Immature natural killer cell (primary cell): Measurements from ENCODE around the gene FHAD1. TPM values are rescaled to one million over a fixed set of nuclear protein-coding genes. Genes with fewer than 3 reads are reported as not detected.

Experiments
- DNase-seq, 3 donors: peaks; one replicate each; pipeline ENCODE4 v3.0.0; 2022; ENCODE audit warnings: mixed read lengths in 1 of 3
- H3K27ac Mint-ChIP-seq, 6 donors: one replicate each; pipeline ENCODE4 v1.8.0; 2020; ENCODE audit warnings: mixed read lengths in 6 of 6, mild to moderate bottlenecking in 5 of 6, inconsistent platforms in 4 of 6, moderate library complexity in 3 of 6
- H3K27me3 Mint-ChIP-seq, 3 donors: one replicate each; pipeline ENCODE4 v1.8.0; 2020 to 2021; ENCODE audit warnings: low read depth in 3 of 3, mild to moderate bottlenecking in 3 of 3, mixed read lengths in 3 of 3, moderate library complexity in 3 of 3, inconsistent platforms in 1 of 3
- H3K36me3 Mint-ChIP-seq, 3 donors: one replicate each; pipeline ENCODE4 v1.8.0; 2020; ENCODE audit warnings: mixed read lengths in 3 of 3, inconsistent platforms in 2 of 3, mild to moderate bottlenecking in 2 of 3
- H3K4me1 Mint-ChIP-seq, 2 donors: one replicate each; pipeline ENCODE4 v1.8.0; 2020; ENCODE audit warnings: inconsistent platforms in 2 of 2, mild to moderate bottlenecking in 2 of 2, mixed read lengths in 2 of 2, moderate library complexity in 1 of 2
- H3K4me3 Mint-ChIP-seq, 5 donors: one replicate each; pipeline ENCODE4 v1.8.0; 2020; ENCODE audit warnings: mild to moderate bottlenecking in 5 of 5, mixed read lengths in 5 of 5, inconsistent platforms in 3 of 5, moderate library complexity in 3 of 5
- H3K9me3 Mint-ChIP-seq, 6 donors: one replicate each; pipeline ENCODE4 v1.8.0; 2020; ENCODE audit warnings: mild to moderate bottlenecking in 6 of 6, mixed read lengths in 6 of 6, inconsistent platforms in 4 of 6, moderate library complexity in 3 of 6
- polyA plus RNA-seq, 3 donors: library from polyadenylated mRNA; unstranded; fragments of 300-500 nt; fragmentation: Illumina TruSeq; gene quantifications; one replicate each; pipeline ENCODE4 v1.2.3, GENCODE V29; 2021

FHAD1 gene
- polyA plus RNA-seq, 3 donors from 2014 or later = 0.28 TPM; not detected in 2

DNA sequence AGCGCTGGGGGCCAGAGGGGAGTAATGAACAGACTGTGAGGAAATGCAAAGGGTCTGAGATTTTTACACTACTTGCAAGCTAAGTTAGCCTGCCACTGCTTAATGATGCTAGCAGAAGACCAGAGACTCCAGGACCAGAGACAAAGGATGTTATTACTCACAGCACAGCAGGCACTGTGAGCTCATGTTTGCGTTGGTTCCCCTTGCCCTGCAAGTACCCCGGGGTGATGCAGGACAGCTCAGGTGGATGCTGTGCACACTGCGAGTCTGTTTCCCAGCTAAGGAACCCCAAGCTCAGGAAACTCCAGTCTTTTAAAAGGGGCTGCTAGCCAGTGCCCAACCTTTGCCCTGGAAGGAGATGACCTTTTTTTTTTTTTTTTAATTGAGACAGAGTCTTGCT, 1.2 kb downstream of the FHAD1 start:
- H3K9me3 Mint-ChIP-seq = no peaks in the 10 kb centered on the region
- H3K36me3 Mint-ChIP-seq = no peaks in the 10 kb centered on the region
- peaks cover 6 to 23% (median 20%) of the 10 kb centered on the region in 3 donors for H3K27me3 Mint-ChIP-seq
- DNase-seq = no peak
- H3K27ac Mint-ChIP-seq = peak overlapping the region in 5 of 6 donors; percentile 1 to 86 (median 51)
- H3K4me3 Mint-ChIP-seq = peak overlapping the region; percentile 43 to 78 (median 77)
- peaks cover 70 to 79% of the 10 kb centered on the region in 2 donors for H3K4me1 Mint-ChIP-seq

DNA sequence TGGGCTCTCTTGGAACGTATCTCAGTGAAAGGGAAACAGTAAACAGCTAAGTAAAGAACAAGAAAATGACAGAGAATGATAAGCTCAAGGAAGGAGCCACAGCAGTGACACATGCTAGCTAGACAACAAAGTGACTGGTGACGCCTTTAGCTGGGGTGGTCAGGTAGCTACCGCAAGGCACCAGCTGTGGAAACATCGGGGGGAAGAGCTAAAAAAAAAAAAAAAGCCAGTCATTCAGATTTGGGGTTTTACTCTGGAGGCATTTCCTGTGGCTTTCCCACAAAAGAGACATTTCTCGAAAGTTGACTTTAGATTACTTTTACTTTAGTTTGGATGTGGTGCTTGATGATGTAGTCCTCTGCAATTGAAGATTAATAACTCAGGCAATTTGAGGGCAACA, 2.1 kb downstream of the FHAD1 start:
- Mint-ChIP-seq H3K9me3 (no peaks in the 10 kb centered on the region), H3K27me3 (peaks cover 6 to 23% (median 20%) of the 10 kb centered on the region in 3 donors), H3K4me3 (peak overlapping the region; percentile 55 to 76 (median 68)), H3K36me3 (no peaks in the 10 kb centered on the region), H3K4me1 (peaks cover 79 to 88% of the 10 kb centered on the region in 2 donors), H3K27ac (peak overlapping the region; percentile 68 to 93 (median 81))
- DNase-seq = peak; percentile 68 to 76 (median 74)

DNA sequence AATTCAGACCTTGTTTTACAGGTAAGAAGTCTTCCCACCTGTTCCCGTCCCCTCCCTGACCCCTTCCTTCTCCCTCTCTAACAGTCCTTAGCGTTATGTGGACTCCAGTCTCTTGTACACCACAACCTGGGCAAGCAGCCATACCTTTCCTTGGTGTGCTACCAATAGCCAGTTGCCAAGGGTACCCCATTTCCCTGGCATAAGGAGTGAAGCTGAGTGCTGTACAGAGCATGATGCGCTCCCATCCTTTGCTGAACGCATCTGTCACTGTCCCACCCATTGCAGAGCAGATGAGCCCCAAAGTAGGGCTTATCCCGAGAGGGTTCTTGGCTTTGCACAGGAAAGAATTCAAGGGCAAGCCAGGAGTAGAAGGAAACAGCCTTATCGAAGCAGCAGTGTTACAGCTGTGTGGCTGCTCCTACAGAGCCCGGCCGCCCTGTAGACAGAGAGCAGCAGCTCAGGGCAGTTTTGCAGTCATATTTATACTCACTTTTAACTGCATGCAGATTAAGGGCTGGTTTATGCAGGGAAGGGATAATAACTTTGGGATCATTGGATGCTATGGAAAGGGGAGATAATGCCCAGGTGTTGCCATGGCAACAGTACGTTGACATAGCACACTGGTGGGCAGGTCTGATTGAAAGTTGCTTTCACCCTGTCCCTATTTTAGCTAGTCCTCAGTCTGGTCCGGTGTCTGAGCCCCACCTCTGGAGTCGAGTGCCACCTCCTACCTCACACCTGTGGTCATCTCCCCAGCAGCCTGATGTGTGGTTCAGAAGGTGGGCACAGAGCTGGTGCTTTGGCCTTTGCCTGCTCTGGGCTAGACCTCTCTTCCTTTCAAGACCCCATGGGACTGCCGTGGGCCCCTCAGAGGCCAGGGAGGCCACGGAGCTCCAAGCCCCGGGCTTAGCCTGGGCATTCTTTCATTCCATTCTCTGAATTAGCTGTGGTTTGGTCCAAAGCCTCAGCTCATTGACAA, 5.1 kb downstream of the FHAD1 start:
- Mint-ChIP-seq H3K27me3 (peaks cover 3 to 16% (median 13%) of the 10 kb centered on the region in 3 donors), H3K27ac (peak overlapping the region in 5 of 6 donors; percentile 38 to 82 (median 54)), H3K4me1 (peaks cover 67 to 70% of the 10 kb centered on the region in 2 donors), H3K36me3 (no peaks in the 10 kb centered on the region), H3K9me3 (no peaks in the 10 kb centered on the region), H3K4me3 (peak overlapping the region; percentile 10 to 70 (median 60))
- DNase-seq = peak in 1 of 3 donors; percentile 14

DNA sequence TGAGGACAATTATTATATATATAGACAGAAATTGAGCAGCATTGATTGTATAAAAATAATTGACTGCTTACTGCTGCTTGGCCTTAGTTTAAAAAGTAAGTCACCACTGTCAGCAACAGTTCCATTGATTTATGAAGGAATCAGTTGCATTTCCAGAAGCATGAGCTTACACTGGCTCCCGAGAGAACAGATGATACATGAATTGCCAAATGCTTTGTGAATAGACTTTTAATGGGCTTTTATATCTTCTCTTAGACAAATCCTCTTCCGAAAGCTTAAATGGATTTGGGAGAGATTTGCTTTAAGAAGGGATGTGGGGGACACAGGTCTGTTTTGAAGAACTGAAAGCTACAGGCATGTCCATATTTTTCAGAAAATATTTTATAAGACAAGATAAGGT, 7.5 kb downstream of the FHAD1 start:
- Mint-ChIP-seq H3K27ac (no peak overlapping the region), H3K9me3 (no peaks in the 10 kb centered on the region), H3K36me3 (no peaks in the 10 kb centered on the region), H3K27me3 (peaks cover 2 to 10% (median 5%) of the 10 kb centered on the region in 3 donors), H3K4me3 (no peak overlapping the region), H3K4me1 (peaks cover 45 to 50% of the 10 kb centered on the region in 2 donors)
- no peak for DNase-seq

DNA sequence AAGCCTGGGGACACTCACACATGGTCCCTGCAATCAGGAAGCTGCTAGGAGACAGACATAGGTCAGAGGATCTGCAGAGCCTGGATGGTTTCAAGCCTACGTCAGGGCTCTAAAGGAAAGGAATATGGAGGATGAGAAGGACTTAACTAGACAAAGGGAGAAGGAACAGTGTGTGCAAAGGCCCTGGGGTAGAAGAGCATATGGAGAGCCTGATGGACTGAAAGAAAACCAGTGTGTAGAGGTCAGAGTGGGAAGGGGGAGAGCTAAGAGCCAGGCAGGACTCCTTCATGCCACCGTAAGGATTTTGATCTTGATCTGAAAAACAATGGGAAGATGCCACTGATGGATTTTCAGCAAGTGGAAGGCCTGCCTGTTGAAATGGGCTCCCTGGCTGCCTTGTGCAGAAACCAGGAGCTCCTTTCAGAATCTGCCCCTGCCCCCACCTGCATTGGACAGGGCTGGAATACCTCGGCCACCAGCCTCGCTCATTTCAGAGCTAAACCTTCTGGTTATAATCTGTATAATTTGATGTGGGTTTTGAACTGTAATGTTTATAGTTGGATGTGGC, 8.6 kb downstream of the FHAD1 start:
- Mint-ChIP-seq H3K4me1 (peaks cover 34 to 39% of the 10 kb centered on the region in 2 donors), H3K36me3 (no peaks in the 10 kb centered on the region), H3K27me3 (peaks cover 2 to 10% (median 5%) of the 10 kb centered on the region in 3 donors), H3K4me3 (no peak overlapping the region), H3K27ac (no peak overlapping the region), H3K9me3 (no peaks in the 10 kb centered on the region)
- no peak for DNase-seq

DNA sequence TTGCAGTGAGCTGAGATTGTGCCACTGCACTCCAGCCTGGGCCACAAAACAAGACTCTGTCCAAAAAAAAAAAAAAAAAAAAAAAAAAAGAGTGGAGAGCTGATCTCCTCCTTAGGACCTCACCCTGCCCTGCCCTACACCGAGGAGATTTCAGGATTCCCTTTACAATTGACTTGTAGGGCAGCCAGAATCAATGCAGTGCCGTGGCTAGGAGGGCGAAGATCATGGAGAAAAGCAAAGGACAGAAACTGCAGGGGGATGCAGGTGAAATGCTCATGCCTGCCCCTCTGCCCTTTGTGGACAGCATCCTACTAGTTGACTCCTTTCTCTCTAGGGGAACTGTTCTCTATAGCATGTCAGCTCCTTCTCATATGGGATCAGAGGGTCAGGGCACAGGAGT, 9.6 kb downstream of the FHAD1 start:
- H3K27ac Mint-ChIP-seq = no peak overlapping the region
- peaks cover 37 to 42% of the 10 kb centered on the region in 2 donors for H3K4me1 Mint-ChIP-seq
- peaks cover 5 to 10% (median 6%) of the 10 kb centered on the region in 3 donors for H3K27me3 Mint-ChIP-seq
- no peak overlapping the region for H3K4me3 Mint-ChIP-seq
- no peaks in the 10 kb centered on the region for H3K9me3 Mint-ChIP-seq
- no peaks in the 10 kb centered on the region for H3K36me3 Mint-ChIP-seq
- no peak for DNase-seq

DNA sequence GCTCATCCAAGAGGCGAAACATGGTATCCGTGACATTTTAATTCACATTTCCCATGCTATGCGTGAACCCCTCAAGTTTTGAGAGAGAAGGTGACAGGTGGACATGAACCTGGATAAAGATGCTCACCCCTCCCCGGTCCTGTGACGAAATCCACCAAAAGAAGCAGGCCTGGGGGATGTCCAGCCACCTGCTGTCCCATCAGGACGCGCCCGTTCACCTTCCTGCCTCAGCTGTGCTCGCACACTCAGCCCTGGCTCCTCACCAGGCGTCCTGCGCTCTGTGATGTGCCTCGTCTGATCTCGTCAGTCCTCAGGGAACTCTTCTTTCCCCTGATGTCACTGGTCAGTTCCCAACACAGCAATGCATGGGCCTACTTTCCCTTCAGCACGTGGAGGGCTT, 10.3 kb downstream of the FHAD1 start:
- Mint-ChIP-seq H3K9me3 (no peaks in the 10 kb centered on the region), H3K36me3 (no peaks in the 10 kb centered on the region), H3K27me3 (peaks cover 5 to 10% (median 7%) of the 10 kb centered on the region in 3 donors), H3K27ac (no peak overlapping the region), H3K4me3 (no peak overlapping the region), H3K4me1 (peaks cover 37 to 42% of the 10 kb centered on the region in 2 donors)
- no peak for DNase-seq

DNA sequence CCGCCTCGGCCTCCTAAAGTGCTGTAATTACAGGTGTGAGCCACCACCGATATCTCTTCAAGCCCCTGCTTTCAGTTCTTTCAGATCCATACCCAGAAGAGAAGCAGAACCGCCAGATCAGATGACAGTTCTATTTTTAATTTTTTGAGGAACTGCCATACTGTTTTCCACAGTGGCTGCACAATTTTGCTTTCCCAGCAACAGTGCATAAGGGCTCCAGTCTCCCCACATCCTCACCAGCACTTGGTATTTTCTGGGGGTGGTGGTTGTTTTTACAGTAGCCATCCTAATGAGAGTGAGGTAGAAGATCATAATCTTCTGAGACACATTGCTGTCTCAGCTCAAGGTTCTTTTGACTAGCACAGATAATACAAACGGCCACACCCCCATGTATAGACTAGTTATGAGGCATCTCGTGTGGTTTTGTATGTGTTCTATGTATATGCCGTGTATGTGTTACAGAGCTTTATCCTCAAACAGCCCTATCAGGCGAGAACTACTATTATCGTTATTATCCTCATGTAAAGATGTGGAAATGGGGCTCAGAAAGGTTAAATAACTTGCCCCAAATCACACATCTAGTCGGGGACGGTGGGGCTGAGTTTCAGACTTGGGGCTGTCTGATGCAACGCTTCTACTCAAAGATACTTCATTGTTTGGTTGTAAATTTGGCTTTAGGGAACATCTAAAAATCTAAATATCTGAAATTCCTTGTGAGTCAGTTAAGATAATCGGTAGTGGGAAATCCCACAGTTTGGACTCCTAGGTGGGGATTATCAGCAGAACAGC, 12.0 kb downstream of the FHAD1 start:
- no peaks in the 10 kb centered on the region for H3K36me3 Mint-ChIP-seq
- H3K4me1 Mint-ChIP-seq = peaks cover 20 to 25% of the 10 kb centered on the region in 2 donors
- no peak overlapping the region for H3K27ac Mint-ChIP-seq
- DNase-seq = no peak
- H3K4me3 Mint-ChIP-seq = no peak overlapping the region
- no peaks in the 10 kb centered on the region for H3K9me3 Mint-ChIP-seq
- H3K27me3 Mint-ChIP-seq = peaks cover 0 to 8% (median 6%) of the 10 kb centered on the region in 3 donors

DNA sequence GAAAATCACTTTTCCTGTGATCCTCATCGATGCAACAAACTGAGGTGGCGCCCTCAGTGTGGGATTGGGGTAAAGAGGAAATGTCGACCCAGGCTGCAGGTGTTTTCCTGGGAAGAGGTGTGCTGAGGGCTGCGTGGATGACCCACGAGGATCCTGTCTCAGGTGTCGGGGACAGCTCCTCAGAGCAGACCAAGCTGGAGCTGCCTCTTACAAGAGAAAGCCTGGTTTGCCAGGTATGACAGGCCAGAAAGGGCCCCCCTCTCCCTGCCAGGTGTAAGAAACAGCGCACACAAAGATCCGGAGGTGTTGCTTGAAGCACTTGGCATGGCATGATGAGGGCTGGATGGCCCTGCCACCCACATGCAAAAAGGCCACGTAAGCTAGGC, 12.6 kb downstream of the FHAD1 start:
- H3K27ac Mint-ChIP-seq = no peak overlapping the region

DNA sequence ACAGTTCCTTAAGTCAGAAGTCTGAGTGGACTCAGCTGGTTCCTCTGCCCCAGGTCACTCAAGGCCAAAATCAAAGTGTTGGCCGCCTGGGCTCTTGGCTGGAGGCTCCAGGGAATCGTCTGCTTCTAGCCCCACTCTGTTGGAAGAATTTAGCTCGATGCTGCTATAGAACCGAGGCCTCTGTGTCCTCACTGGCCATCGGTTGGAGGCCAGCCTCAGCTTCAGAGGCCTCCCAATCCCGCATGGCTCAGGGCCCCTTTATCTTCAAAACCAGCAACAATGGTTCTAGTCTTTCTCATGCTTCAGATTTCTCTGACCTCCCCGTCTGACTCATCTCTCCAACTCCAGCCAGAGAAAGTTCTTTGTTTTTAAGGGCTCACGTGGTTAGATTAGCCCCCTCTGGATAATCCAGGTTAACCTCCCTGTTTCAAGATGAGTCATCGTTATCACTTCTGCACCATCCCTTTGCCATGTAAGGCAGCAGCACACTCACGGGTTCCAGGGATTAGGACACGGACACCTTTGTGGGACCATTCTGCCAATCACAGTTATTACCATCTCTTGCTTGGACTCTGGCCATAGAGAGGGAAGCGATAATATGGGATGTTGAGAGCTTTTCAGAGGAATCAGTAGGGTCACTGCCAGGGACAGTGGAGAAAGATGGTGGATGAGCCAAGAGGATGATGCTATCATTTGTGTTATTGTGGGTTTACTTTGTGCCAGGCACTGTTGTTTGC, 13.6 kb downstream of the FHAD1 start:
- no peaks in the 10 kb centered on the region for H3K36me3 Mint-ChIP-seq
- peak overlapping the region in 3 of 5 donors; percentile 46 to 72 (median 61) for H3K4me3 Mint-ChIP-seq
- H3K9me3 Mint-ChIP-seq = peaks cover 0 to 7% (median 0%) of the 10 kb centered on the region in 6 donors
- no peak for DNase-seq
- H3K27ac Mint-ChIP-seq = peak overlapping the region in 3 of 6 donors; percentile 22 to 61 (median 35)
- H3K27me3 Mint-ChIP-seq = peaks cover 0 to 10% (median 7%) of the 10 kb centered on the region in 3 donors
- H3K4me1 Mint-ChIP-seq = peaks cover 16 to 17% of the 10 kb centered on the region in 2 donors

More for the DNA sequence above, 12.6 kb downstream of the FHAD1 start:
- H3K4me3 Mint-ChIP-seq = no peak overlapping the region
- peaks cover 16 to 20% of the 10 kb centered on the region in 2 donors for H3K4me1 Mint-ChIP-seq
- H3K9me3 Mint-ChIP-seq = peaks cover 0 to 3% (median 0%) of the 10 kb centered on the region in 6 donors
- no peaks in the 10 kb centered on the region for H3K36me3 Mint-ChIP-seq
- H3K27me3 Mint-ChIP-seq = peaks cover 0 to 9% (median 8%) of the 10 kb centered on the region in 3 donors
- no peak for DNase-seq

DNA sequence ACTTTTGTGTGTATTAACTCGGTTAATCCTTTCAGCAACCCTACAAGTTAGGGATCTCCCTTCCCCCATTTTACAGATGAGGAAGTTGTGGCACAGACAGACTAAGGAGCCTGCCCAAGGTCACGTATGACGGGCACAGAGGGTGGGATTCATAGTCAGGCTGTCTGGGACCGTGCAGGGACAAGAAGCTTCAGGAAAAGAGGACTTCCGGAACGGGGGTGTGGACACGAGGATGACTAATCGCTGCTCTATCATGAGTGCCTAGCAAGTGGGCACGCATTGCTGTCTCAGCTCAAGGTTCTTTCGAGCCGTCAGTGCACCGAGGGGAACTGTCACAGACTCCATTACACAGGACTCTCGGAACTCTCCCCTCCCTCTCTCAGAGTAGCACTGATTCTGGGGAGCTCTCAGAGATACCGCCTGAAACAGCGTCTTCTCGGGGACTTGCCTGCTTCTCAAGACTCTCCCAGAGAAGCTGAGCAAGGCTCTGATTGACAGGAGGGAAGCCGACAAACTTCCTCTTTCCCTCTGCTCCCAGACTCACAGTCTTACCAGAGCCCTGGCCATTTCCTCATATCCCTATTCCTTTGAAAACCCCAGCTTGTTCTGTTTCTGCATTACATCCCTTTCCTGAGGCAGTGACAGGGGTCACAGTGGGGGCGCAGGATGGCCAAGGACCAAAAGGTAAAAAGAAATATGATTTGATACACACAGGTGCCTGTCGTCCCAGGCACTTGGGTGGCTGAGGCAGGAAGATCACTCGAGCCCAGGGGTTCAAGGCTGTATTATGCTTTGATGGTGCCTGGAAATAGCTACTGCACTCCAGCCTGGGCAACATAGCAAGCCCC, 14.4 kb downstream of the FHAD1 start:
- peaks cover 0 to 10% (median 6%) of the 10 kb centered on the region in 3 donors for H3K27me3 Mint-ChIP-seq
- no peak for DNase-seq
- peaks cover 16 to 17% of the 10 kb centered on the region in 2 donors for H3K4me1 Mint-ChIP-seq
- H3K9me3 Mint-ChIP-seq = peaks cover 0 to 7% (median 0%) of the 10 kb centered on the region in 6 donors
- peak overlapping the region in 3 of 6 donors; percentile 35 to 61 (median 46) for H3K27ac Mint-ChIP-seq
- peak overlapping the region in 4 of 5 donors; percentile 61 to 72 (median 64) for H3K4me3 Mint-ChIP-seq
- H3K36me3 Mint-ChIP-seq = peaks cover 0 to 3% (median 0%) of the 10 kb centered on the region in 3 donors

DNA sequence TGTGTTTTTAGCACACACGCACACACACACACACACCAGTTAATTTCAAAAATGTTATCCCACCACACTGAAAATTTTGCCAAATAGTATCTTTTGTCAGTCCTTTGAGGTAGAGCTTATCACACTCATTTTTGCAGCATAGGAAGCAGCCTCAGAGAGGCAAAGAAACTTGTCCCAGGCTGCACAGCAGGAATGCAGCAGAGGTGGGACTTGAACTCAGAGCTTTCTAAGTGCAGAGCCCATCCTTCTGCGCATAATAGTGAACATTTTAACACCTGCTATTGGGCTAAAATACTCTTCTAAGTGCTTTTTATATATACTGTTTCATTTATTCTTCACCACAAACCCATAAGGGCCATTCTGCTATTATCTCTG, 15.0 kb downstream of the FHAD1 start:
- Mint-ChIP-seq H3K4me1 (peaks cover 16 to 17% of the 10 kb centered on the region in 2 donors), H3K4me3 (peak overlapping the region in 3 of 5 donors; percentile 61 to 72 (median 62)), H3K9me3 (peaks cover 0 to 7% (median 0%) of the 10 kb centered on the region in 6 donors), H3K27me3 (peaks cover 0 to 10% (median 6%) of the 10 kb centered on the region in 3 donors), H3K36me3 (peaks cover 0 to 6% (median 0%) of the 10 kb centered on the region in 3 donors), H3K27ac (no peak overlapping the region)
- no peak for DNase-seq
